ENCODE data around the gene MEAK7.

GRCh38 chr16:84466692-84467091 lies 37.8 kb downstream of the MEAK7 start:
- TF ChIP-seq POLR2AphosphoS5 (IDR thresholded peaks at IDR 0.05; ENCODE audit: low read depth, low read length) (no peak), SIN3A (IDR thresholded peaks at IDR 0.05; ENCODE audit: borderline replicate concordance, insufficient read depth, low read length) (no peak), REST (IDR thresholded peaks at IDR 0.05; ENCODE audit: insufficient read depth in 1 of 2, low read depth in 2 of 2, low read length in 2 of 2) (no peak)

All from PFSK-1 (cell line).